Ovary (tissue), 3 donors: Measurements from ENCODE around the gene PCYT1A.

ENCODE experiments used
- CTCF ChIP-seq, 3 donors: fragments of 450-650 bp in 2 of 3; fragments of 200-600 bp in 1 of 3; IDR thresholded peaks; one replicate each; pipeline versions ENCODE4 v1.5.1 to v1.8.0; 2016 to 2022; ENCODE audit warnings: antibody characterized with exemption in 3 of 3, mild to moderate bottlenecking in 1 of 3
- EP300 ChIP-seq: sonication (generic); formaldehyde crosslinking; IDR thresholded peaks from one replicate; pipeline ENCODE4 v1.6.1; 2017; ENCODE audit warnings: antibody characterized with exemption
- POLR2A ChIP-seq: fragments of 450-650 bp; IDR thresholded peaks from one replicate; pipeline ENCODE4 v1.6.1; 2017; ENCODE audit warnings: antibody characterized with exemption, mild to moderate bottlenecking, moderate library complexity
- donor health status: DM: no; HTN: no; CAD: no.

- TF ChIP-seq CTCF (IDR thresholded peaks at IDR 0.05) (no peak), POLR2A (no peak), EP300 (no peak)
Observed at GRCh38 chr3:196184881-196185280, 102.6 kb downstream of the PCYT1A start.
